IMR-90 (cell line): ENCODE results near the gene RNPC3. TPM values are rescaled to one million over a fixed set of nuclear protein-coding genes. Genes with fewer than 3 reads are reported as not detected.

Experiments
- ATAC-seq: fragments of 200-7000 bp; cut with Tn5 transposase; 2 replicates; pipeline ENCODE4 v1.9.1; 2020; ENCODE audit warnings: low read depth, mild to moderate bottlenecking, moderate library complexity
- BruUV-seq: library from RNA; stranded (reverse); fragments of 400-500 nt; replicated peaks from 2 replicates; lab custom pipeline; 2021; lab: Mats Ljungman, UMichigan
- CTCF ChIA-PET: fragments of 300-600 bp; formaldehyde crosslinking; extraction: SDS; loops from one replicate; lab custom pipeline; 2021; ENCODE audit warnings: antibody characterized with exemption; lab: Yijun Ruan, JAX
- POLR2A ChIA-PET: fragments of 300-600 bp; sonication (Branson Sonifier 250); formaldehyde crosslinking; loops from one replicate; lab custom pipeline; 2022; ENCODE audit warnings: antibody characterized with exemption; ENCODE audit not compliant: unreplicated experiment; lab: Charles Lee
- DNase-seq: peaks from one replicate; pipeline ENCODE4 v3.0.0; 2013
- H2AFZ ChIP-seq: replicated peaks from 2 replicates; pipeline ENCODE3; 2013; ENCODE audit warnings: low read length, mild to moderate bottlenecking; ENCODE audit not compliant: poor library complexity
- H2AK5ac ChIP-seq: 2 replicates; pipeline ENCODE4 v1.6.1; 2013; ENCODE audit warnings: low read depth, low read length, inconsistent platforms
- H2AK9ac ChIP-seq: replicated peaks from 2 replicates; pipeline ENCODE3; 2013; ENCODE audit warnings: mild to moderate bottlenecking, low read depth, low read length, moderate library complexity; ENCODE audit not compliant: poor library complexity
- H2BK120ac ChIP-seq: 2 replicates; pipeline ENCODE4 v1.6.1; 2013; ENCODE audit warnings: low read depth, low read length, inconsistent platforms
- H2BK15ac ChIP-seq: 3 replicates; pipeline ENCODE4 v1.6.1; 2013; ENCODE audit warnings: low read depth, low read length, inconsistent platforms
- H2BK20ac ChIP-seq: 2 replicates; pipeline ENCODE4 v1.6.1; 2013; ENCODE audit warnings: low read depth, mild to moderate bottlenecking, inconsistent platforms, low read length, moderate library complexity
- H2BK5ac ChIP-seq: 2 replicates; pipeline ENCODE4 v1.6.1; 2013; ENCODE audit warnings: mild to moderate bottlenecking, low read depth, low read length, inconsistent platforms; ENCODE audit not compliant: poor library complexity, severe bottlenecking
- H3K14ac ChIP-seq: replicated peaks from 2 replicates; pipeline ENCODE4 v1.6.1; 2013; ENCODE audit warnings: low read depth, low read length, inconsistent platforms
- H3K18ac ChIP-seq: 2 replicates; pipeline ENCODE4 v1.6.1; 2013; ENCODE audit warnings: low read depth, low read length, control low read depth
- H3K23ac ChIP-seq: 2 replicates; pipeline ENCODE4 v1.6.1; 2013; ENCODE audit warnings: low read depth, low read length, inconsistent platforms
- H3K27ac ChIP-seq: 2 replicates; pipeline ENCODE4 v1.5.1; 2013; ENCODE audit warnings: mild to moderate bottlenecking, control low read depth, low read length; ENCODE audit not compliant: insufficient read depth
- H3K27me3 ChIP-seq: 2 replicates; pipeline ENCODE4 v1.6.1; 2013; ENCODE audit warnings: low read length; ENCODE audit not compliant: control insufficient read depth, insufficient read depth
- H3K36me3 ChIP-seq: 2 replicates; pipeline ENCODE4 v1.6.1; 2013; ENCODE audit warnings: low read length, mixed read lengths; ENCODE audit not compliant: control insufficient read depth, insufficient read depth
- H3K4ac ChIP-seq: 2 replicates; pipeline ENCODE4 v1.6.1; 2013; ENCODE audit warnings: low read depth, low read length, inconsistent platforms
- H3K4me1 ChIP-seq: 2 replicates; pipeline ENCODE4 v1.6.1; 2013; ENCODE audit warnings: low read length, mixed read lengths; ENCODE audit not compliant: control insufficient read depth, insufficient read depth
- H3K4me2 ChIP-seq: 2 replicates; pipeline ENCODE4 v1.6.1; 2013; ENCODE audit warnings: low read depth, mild to moderate bottlenecking, control low read depth, low read length, moderate library complexity
- H3K4me3 ChIP-seq: 2 replicates; pipeline ENCODE4 v1.5.1; 2013; ENCODE audit warnings: low read depth, mild to moderate bottlenecking, control low read depth, low read length, moderate library complexity; ENCODE audit not compliant: insufficient read depth
- H3K56ac ChIP-seq: 2 replicates; pipeline ENCODE4 v1.6.1; 2013; ENCODE audit warnings: low read length, inconsistent platforms; ENCODE audit not compliant: insufficient read depth; ENCODE audit errors: extremely low read depth
- H3K79me1 ChIP-seq, 2 experiments: 2 replicates each; pipeline ENCODE4 v1.6.1; 2013; ENCODE audit warnings: low read length in 2 of 2, inconsistent platforms in 1 of 2, low read depth in 1 of 2
- H3K9ac ChIP-seq: 2 replicates; pipeline ENCODE4 v1.6.1; 2013; ENCODE audit warnings: low read depth, low read length, control low read depth
- H3K9me1 ChIP-seq: 2 replicates; pipeline ENCODE4 v1.6.1; 2013; ENCODE audit warnings: low read length, inconsistent platforms; ENCODE audit not compliant: insufficient read depth
- H3K9me3 ChIP-seq: 2 replicates; pipeline ENCODE4 v1.6.1; 2013; ENCODE audit warnings: low read length; ENCODE audit not compliant: control insufficient read depth, insufficient read depth
- H4K20me1 ChIP-seq: 2 replicates; pipeline ENCODE4 v1.6.1; 2013; ENCODE audit warnings: low read length, inconsistent platforms; ENCODE audit not compliant: insufficient read depth
- H4K5ac ChIP-seq: 2 replicates; pipeline ENCODE4 v1.6.1; 2013; ENCODE audit warnings: mild to moderate bottlenecking, low read depth, low read length, control low read depth
- H4K8ac ChIP-seq, 2 experiments: 2 replicates each; pipeline ENCODE4 v1.6.1; 2013; ENCODE audit warnings: low read depth in 2 of 2, low read length in 2 of 2, control low read depth in 1 of 2, inconsistent platforms in 1 of 2
- H4K91ac ChIP-seq: 2 replicates; pipeline ENCODE4 v1.6.1; 2013; ENCODE audit warnings: low read depth, low read length, inconsistent platforms; ENCODE audit not compliant: insufficient read depth
- CEBPB ChIP-seq: IDR thresholded peaks from 2 replicates; pipeline ENCODE4 v1.6.1; 2012; ENCODE audit warnings: low read depth, low read length, improper control_type of control experiment
- CHD1 ChIP-seq: IDR thresholded peaks from 2 replicates; pipeline ENCODE4 v1.6.1; 2012; ENCODE audit warnings: low read depth, low read length, improper control_type of control experiment
- MAFK ChIP-seq: IDR thresholded peaks from 2 replicates; pipeline ENCODE4 v1.6.1; 2012; ENCODE audit warnings: low read depth, low read length, improper control_type of control experiment
- MAZ ChIP-seq: IDR thresholded peaks from 2 replicates; pipeline ENCODE4 v1.6.1; 2012; ENCODE audit warnings: low read depth, mild to moderate bottlenecking, low read length, improper control_type of control experiment, moderate library complexity, borderline replicate concordance
- NFE2L2 ChIP-seq: fragments of 150-350 bp; IDR thresholded peaks from 2 replicates; pipeline ENCODE4 v1.6.1; 2016; ENCODE audit warnings: low read depth, mild to moderate bottlenecking, low read length
- RAD21 ChIP-seq: IDR thresholded peaks from 2 replicates; pipeline ENCODE4 v1.6.1; 2012; ENCODE audit warnings: low read length, improper control_type of control experiment
- RCOR1 ChIP-seq: IDR thresholded peaks from 2 replicates; pipeline ENCODE4 v1.6.1; 2012; ENCODE audit warnings: mild to moderate bottlenecking, low read length, improper control_type of control experiment; ENCODE audit not compliant: insufficient replicate concordance
- RFX5 ChIP-seq: IDR thresholded peaks from 2 replicates; pipeline ENCODE4 v1.8.0; 2012; ENCODE audit warnings: low read depth, mild to moderate bottlenecking, low read length, moderate library complexity
- WGBS, 2 experiments: methylation state at CpG; one replicate each; pipeline versions ENCODE4 v1.1.5 to v1.1.7; 2013; ENCODE audit warnings: missing lambda C conversion rate in 2 of 2; ENCODE audit not compliant: insufficient read length in 1 of 2; ENCODE audit errors: extremely low coverage in 2 of 2; 5-methylcytosine and 5-hydroxymethylcytosine counted together
- dilution Hi-C: fragments of 300-500 bp; cut with HindIII; formaldehyde crosslinking; loops from one replicate; pipeline ENCODE4 v1.14.3; 2018; ENCODE audit warnings: low sequenced_read_pairs; ENCODE audit not compliant: unreplicated experiment
- in situ Hi-C: fragments of 300-500 bp; cut with MboI; formaldehyde crosslinking; loops from 3 replicates; pipeline ENCODE4 v1.14.3; 2019; ENCODE audit warnings: low sequenced_read_pairs, inconsistent platforms, mixed read lengths
- intact Hi-C: fragments of 100-400 bp; cut with micrococcal nuclease; formaldehyde crosslinking; loops from 2 replicates; pipeline ENCODE4 v1.10.0; 2022
- polyA plus RNA-seq, 3 experiments: library from polyadenylated mRNA; depleted of rRNA; stranded (reverse); fragments of >200 nt; gene quantifications; 2 replicates each; pipeline ENCODE4 v1.2.3, GENCODE V29; 2012; ENCODE audit warnings: low replicate concordance in 1 of 3
- total RNA-seq: library from RNA; depleted of rRNA; stranded (reverse); fragments of >200 nt; gene quantifications from 2 replicates; pipeline ENCODE4 v1.2.3, GENCODE V29; 2012
- TF ChIP-seq, protein P1 (sequence below): fragments of 150-350 bp; IDR thresholded peaks from 2 replicates; pipeline ENCODE4 v1.6.1; 2016; ENCODE audit warnings: low read depth, mild to moderate bottlenecking, low read length, moderate library complexity, borderline replicate concordance

Gene RNPC3
- total and polyA plus RNA-seq, 2 of the 4 experiments (the other 2 are of a cell fraction): 3.8 to 9.9 TPM

DNA sequence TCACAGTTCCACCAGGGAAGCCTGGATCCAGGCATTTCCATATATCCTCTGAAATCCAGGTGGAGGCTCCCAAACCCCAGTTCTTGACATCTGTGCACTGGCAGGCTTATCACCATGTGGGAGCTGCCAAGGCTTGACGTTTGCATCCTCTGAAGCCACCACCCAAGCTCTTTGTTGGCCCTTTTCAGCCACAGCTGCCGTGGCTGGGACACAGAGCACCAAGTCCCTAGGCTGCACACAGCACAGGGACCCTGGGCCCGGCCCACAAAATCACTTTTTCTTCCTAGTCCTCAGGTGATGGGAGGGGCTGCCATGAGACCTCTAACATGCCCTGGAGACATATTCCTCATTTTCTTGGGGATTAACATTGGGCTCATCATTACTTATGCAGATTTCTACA is 22.3 kb downstream of the RNPC3 start:
- H3K36me3 ChIP-seq: peaks cover 14% of the 10 kb centered on the region
- CTCF ChIA-PET: no interaction called here
- no peaks in the 10 kb centered on the region for H3K27me3 ChIP-seq
- H2AK5ac ChIP-seq: no peak overlapping the region
- dilution Hi-C loops (no loop called here), intact Hi-C loops (no loop called here), in situ Hi-C loops (no loop called here)
- DNase-seq: no peak
- no peak overlapping the region for H2BK5ac ChIP-seq
- H2AFZ ChIP-seq: no peak overlapping the region
- no TSS peak for BruUV-seq
- H2BK120ac ChIP-seq: no peak overlapping the region
- no peaks in the 10 kb centered on the region for H3K9me1 ChIP-seq
- no peaks in the 10 kb centered on the region for H3K79me1 ChIP-seq
- H3K18ac ChIP-seq: no peak overlapping the region
- H2AK9ac ChIP-seq: no peak overlapping the region
- no peak for TF ChIP-seq RCOR1
- no peak for TF ChIP-seq CEBPB
- no peak for TF ChIP-seq RFX5
- no peak for TF ChIP-seq MAFK
- TF ChIP-seq RAD21: no peak
- TF ChIP-seq MAZ: no peak
- no peak for TF ChIP-seq CHD1
- no peak for TF ChIP-seq NFE2L2
- TF ChIP-seq, protein P1, sequence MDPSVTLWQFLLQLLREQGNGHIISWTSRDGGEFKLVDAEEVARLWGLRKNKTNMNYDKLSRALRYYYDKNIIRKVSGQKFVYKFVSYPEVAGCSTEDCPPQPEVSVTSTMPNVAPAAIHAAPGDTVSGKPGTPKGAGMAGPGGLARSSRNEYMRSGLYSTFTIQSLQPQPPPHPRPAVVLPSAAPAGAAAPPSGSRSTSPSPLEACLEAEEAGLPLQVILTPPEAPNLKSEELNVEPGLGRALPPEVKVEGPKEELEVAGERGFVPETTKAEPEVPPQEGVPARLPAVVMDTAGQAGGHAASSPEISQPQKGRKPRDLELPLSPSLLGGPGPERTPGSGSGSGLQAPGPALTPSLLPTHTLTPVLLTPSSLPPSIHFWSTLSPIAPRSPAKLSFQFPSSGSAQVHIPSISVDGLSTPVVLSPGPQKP: no peak
- no peaks in the 10 kb centered on the region for H3K4me1 ChIP-seq
- no peak overlapping the region for H3K14ac ChIP-seq
- H3K9me3 ChIP-seq: no peaks in the 10 kb centered on the region
- ATAC-seq: no peak
- no peak overlapping the region for H3K56ac ChIP-seq
- no peak overlapping the region for H3K23ac ChIP-seq
- no peak overlapping the region for H4K8ac ChIP-seq
- H2BK15ac ChIP-seq: no peak overlapping the region
- H4K20me1 ChIP-seq: no peaks in the 10 kb centered on the region
- WGBS, 2 experiments: no CpG with 5 or more reads among the region's 3 CpGs
- no peak overlapping the region for H3K4ac ChIP-seq
- no peak overlapping the region for H3K27ac ChIP-seq
- no peak overlapping the region for H3K4me3 ChIP-seq
- H4K91ac ChIP-seq: no peak overlapping the region
- no peak overlapping the region for H4K5ac ChIP-seq
- no peak overlapping the region for H2BK20ac ChIP-seq
- H3K4me2 ChIP-seq: no peak overlapping the region
- no peak overlapping the region for H3K9ac ChIP-seq
- POLR2A ChIA-PET: no interaction called here
